K562 (cell line): ENCODE results near the gene ISG20. TPM values are rescaled to one million over a fixed set of nuclear protein-coding genes. Genes with fewer than 3 reads are reported as not detected.

ENCODE experiments used
- ATAC-seq: fragments of 200-7000 bp; cut with Tn5 transposase; 3 replicates; pipeline ENCODE4 v1.9.1; 2020; ENCODE audit warnings: moderate library complexity
- BruUV-seq: library from RNA; stranded (reverse); fragments of 400-500 nt; replicated peaks from 2 replicates; lab custom pipeline; 2021; lab: Mats Ljungman, UMichigan
- CTCF ChIA-PET: fragments of 300-600 bp; formaldehyde crosslinking; extraction: SDS; loops from one replicate; lab custom pipeline; 2021; ENCODE audit warnings: low intra/inter-chr PET ratio; lab: Yijun Ruan, JAX
- POLR2A ChIA-PET: fragments of 300-600, 350-650 bp; sonication (Branson Sonifier 250); formaldehyde crosslinking; extraction: SDS; loops from one replicate; lab custom pipeline; 2021; ENCODE audit warnings: antibody characterized with exemption, inconsistent platforms; lab: Yijun Ruan, JAX
- DNase-seq, 4 experiments: peaks; one replicate each; pipeline versions ENCODE4 v3.0.0 to v3.0.0-alpha.2; 2011 to 2018; ENCODE audit warnings: low spot score in 3 of 4, mixed read lengths in 3 of 4; ENCODE audit errors: extremely low read depth in 1 of 4
- FAIRE-seq: peaks from 2 replicates; lab custom pipeline; 2011; peaks lifted over from hg19 to GRCh38; lab: Jason Lieb, UNC
- H2AFZ ChIP-seq: 2 replicates; pipeline ENCODE4 v1.6.0; 2011; ENCODE audit warnings: low read depth, low read length, control low read depth, inconsistent platforms
- H3K27ac ChIP-seq: fragments of 200-600 bp; 3 replicates; pipeline ENCODE4 v1.8.0; 2011; ENCODE audit warnings: low read depth, mild to moderate bottlenecking, control low read depth, inconsistent platforms, low read length, moderate library complexity, mixed read lengths; ENCODE audit errors: extremely low read depth
- H3K27me3 ChIP-seq, 2 experiments: fragments of 300-600 bp in 1 of 2; 2 replicates in 1 of 2; 3 replicates in 1 of 2; pipeline versions ENCODE4 v1.6.0 to v1.8.0; 2011; ENCODE audit warnings: inconsistent platforms in 2 of 2, low read length in 2 of 2, mild to moderate bottlenecking in 1 of 2, mixed read lengths in 1 of 2, moderate library complexity in 1 of 2; ENCODE audit not compliant: control insufficient read depth in 2 of 2, insufficient read depth in 2 of 2
- H3K36me3 ChIP-seq: fragments of 300-600 bp; 3 replicates; pipeline ENCODE4 v1.8.0; 2011; ENCODE audit warnings: mild to moderate bottlenecking, low read length, inconsistent platforms; ENCODE audit not compliant: control insufficient read depth, insufficient read depth
- H3K4me1 ChIP-seq, 2 experiments: fragments of 200-600 bp in 1 of 2; replicated peaks in 1 of 2; 2 replicates in 1 of 2; 3 replicates in 1 of 2; pipeline versions ENCODE4 v1.5.1 to v1.8.0; 2011; ENCODE audit warnings: inconsistent platforms in 2 of 2, low read length in 2 of 2, mild to moderate bottlenecking in 1 of 2, mixed read lengths in 1 of 2, moderate library complexity in 1 of 2; ENCODE audit not compliant: control insufficient read depth in 2 of 2, insufficient read depth in 2 of 2
- H3K4me2 ChIP-seq: 2 replicates; pipeline ENCODE4 v1.6.1; 2011; ENCODE audit warnings: low read length, control low read depth, inconsistent platforms, mixed read lengths; ENCODE audit not compliant: insufficient read depth
- H3K4me3 ChIP-seq: fragments of 200-600 bp; sonication (generic), shearing (Covaris generic); 2 replicates; pipeline ENCODE4 v1.5.1; 2016; ENCODE audit warnings: control low read depth, inconsistent platforms
- H3K79me2 ChIP-seq: fragments of 200-600 bp; 3 replicates; pipeline ENCODE4 v1.8.0; 2011; ENCODE audit warnings: low read length, inconsistent platforms; ENCODE audit not compliant: control insufficient read depth, insufficient read depth
- H3K9ac ChIP-seq, 2 experiments: 2 replicates each; pipeline versions ENCODE4 v1.6.0 to v1.6.1; 2011; ENCODE audit warnings: low read depth in 2 of 2, low read length in 2 of 2, control low read depth in 1 of 2, inconsistent platforms in 1 of 2, mild to moderate bottlenecking in 1 of 2, mixed read lengths in 1 of 2; ENCODE audit not compliant: insufficient read depth in 1 of 2
- H3K9me1 ChIP-seq: one replicate; pipeline ENCODE4 v1.6.0; 2011; ENCODE audit warnings: inconsistent platforms, mild to moderate bottlenecking, low read length, moderate library complexity; ENCODE audit not compliant: control insufficient read depth, insufficient read depth
- H3K9me3 ChIP-seq: replicated peaks from 2 replicates; pipeline ENCODE4 v1.5.1; 2011; ENCODE audit warnings: low read depth, low read length, inconsistent platforms; ENCODE audit not compliant: control insufficient read depth, insufficient read depth
- H4K20me1 ChIP-seq: replicated peaks from 2 replicates; pipeline ENCODE4 v1.6.1; 2011; ENCODE audit warnings: low read length, inconsistent platforms, mixed read lengths; ENCODE audit not compliant: control insufficient read depth, insufficient read depth
- BCOR ChIP-seq: fragments of 450-650 bp; IDR thresholded peaks from 2 replicates; pipeline ENCODE4 v1.6.1; 2016
- CHD4 ChIP-seq: fragments of 200-600 bp; sonication (generic); IDR thresholded peaks from 3 replicates; pipeline ENCODE4 v1.6.1; 2012; ENCODE audit warnings: low read depth, mild to moderate bottlenecking, mixed read lengths, low read length, inconsistent platforms; ENCODE audit not compliant: insufficient read depth, insufficient replicate concordance, poor library complexity, severe bottlenecking
- ETV1 ChIP-seq: fragments of 450-650 bp; conservative IDR thresholded peaks from 2 replicates; pipeline ENCODE4 v1.6.1; 2016; ENCODE audit warnings: missing genetic modification characterization, control low read depth, low read depth, missing compliant biosample characterization
- HDAC3 ChIP-seq: fragments of 450-650 bp; IDR thresholded peaks from 2 replicates; pipeline ENCODE4 v1.6.1; 2018; ENCODE audit warnings: borderline replicate concordance, mild to moderate bottlenecking, moderate library complexity; ENCODE audit not compliant: partially characterized antibody
- IFI16 ChIP-seq: fragments of 250-450 bp; sonication (Bioruptor Pico); IDR thresholded peaks from 2 replicates; pipeline ENCODE4 v2.1.2; 2022; ENCODE audit warnings: mild to moderate bottlenecking, inconsistent platforms
- KDM1A ChIP-seq, 2 experiments: fragments of 450-650 bp; IDR thresholded peaks; 2 replicates each; pipeline ENCODE4 v1.6.1; 2016; ENCODE audit warnings: mild to moderate bottlenecking in 2 of 2
- KDM4B ChIP-seq, 2 experiments: fragments of 450-650 bp in 1 of 2; sonication (generic) in 1 of 2; IDR thresholded peaks; 2 replicates each; pipeline ENCODE4 v1.6.1; 2016 to 2017; ENCODE audit warnings: borderline replicate concordance in 2 of 2, antibody characterized with exemption in 1 of 2, low read depth in 1 of 2, mild to moderate bottlenecking in 1 of 2
- MEF2D ChIP-seq: conservative IDR thresholded peaks from 2 replicates; pipeline ENCODE4 v1.6.1; 2016; ENCODE audit warnings: low read depth, missing genetic modification characterization, missing compliant biosample characterization
- PTBP1 ChIP-seq: fragments of 200-400 bp; formaldehyde crosslinking; IDR thresholded peaks from 2 replicates; pipeline ENCODE4 v1.6.1; 2017; ENCODE audit warnings: low read depth, low read length
- PTTG1 ChIP-seq: fragments of 450-650 bp; IDR thresholded peaks from 2 replicates; pipeline ENCODE4 v1.6.1; 2016; ENCODE audit warnings: low read depth, mild to moderate bottlenecking, missing genetic modification characterization, missing compliant biosample characterization
- RBM25 ChIP-seq: fragments of 200-400 bp; formaldehyde crosslinking; IDR thresholded peaks from 2 replicates; pipeline ENCODE4 v1.6.1; 2018; ENCODE audit warnings: low read length, low read depth, moderate library complexity; ENCODE audit not compliant: severe bottlenecking
- SMARCA5 ChIP-seq: fragments of 450-650 bp; IDR thresholded peaks from 2 replicates; pipeline ENCODE4 v1.6.1; 2016
- ZFP36 ChIP-seq: fragments of 150-350 bp; IDR thresholded peaks from 2 replicates; pipeline ENCODE4 v1.6.1; 2018; ENCODE audit warnings: low read length, low read depth; ENCODE audit not compliant: partially characterized antibody
- ZNF764 ChIP-seq: fragments of 250-450 bp; sonication (Bioruptor Pico); IDR thresholded peaks from 2 replicates; pipeline ENCODE4 v1.4.0; 2020; ENCODE audit warnings: low read depth, mild to moderate bottlenecking, moderate library complexity
- WGBS: fragments of 100-300 bp; shearing (Covaris generic); methylation state at CpG from one replicate; pipeline ENCODE4 v1.1.6; 2016; ENCODE audit warnings: low coverage, mixed read lengths; ENCODE audit not compliant: insufficient coverage; ENCODE audit errors: missing lambda C conversion rate; 5-methylcytosine and 5-hydroxymethylcytosine counted together
- in situ Hi-C: fragments of 300-500 bp; cut with MboI; formaldehyde crosslinking; loops from 4 replicates; pipeline ENCODE4 v1.15.0; 2018; ENCODE audit warnings: inconsistent platforms, mixed read lengths
- intact Hi-C: fragments of 100-400 bp; cut with micrococcal nuclease; formaldehyde crosslinking; loops from 2 replicates; pipeline ENCODE4 v1.14.2; 2022
- polyA plus RNA-seq, 8 experiments: library from polyadenylated mRNA; depleted of rRNA in 4 of 8; stranded (reverse) in 5 of 8; unstranded in 3 of 8; fragments of >200 nt; fragmentation: Nextera tagmentation in 2 of 8; fragmentation: Illumina TruSeq in 1 of 8; extraction: Ambion mirVana in 2 of 8; extraction: Trizol in 1 of 8; gene quantifications; 2 replicates each; pipeline versions ENCODE4 v1.2.1 to v1.2.3, GENCODE V29; 2011 to 2014; ENCODE audit warnings: inconsistent platforms in 1 of 8, missing spikeins in 1 of 8
- total RNA-seq, 7 experiments: library from RNA; depleted of rRNA in 6 of 7; stranded (reverse); fragments of >200 nt in 6 of 7; fragmentation: Illumina TruSeq in 2 of 7; extraction: Trizol in 2 of 7; gene quantifications; 2 replicates each; pipeline versions ENCODE4 v1.2.1 to v1.2.3, GENCODE V29; 2011 to 2021; ENCODE audit warnings: low replicate concordance in 1 of 7

The ISG20 gene
- total and polyA plus RNA-seq, 9 of the 15 experiments (the other 6 are each of a cell fraction or from before 2014, with no cell fraction given), result 0.06 to 2.1 (median 1.00) TPM

DNA sequence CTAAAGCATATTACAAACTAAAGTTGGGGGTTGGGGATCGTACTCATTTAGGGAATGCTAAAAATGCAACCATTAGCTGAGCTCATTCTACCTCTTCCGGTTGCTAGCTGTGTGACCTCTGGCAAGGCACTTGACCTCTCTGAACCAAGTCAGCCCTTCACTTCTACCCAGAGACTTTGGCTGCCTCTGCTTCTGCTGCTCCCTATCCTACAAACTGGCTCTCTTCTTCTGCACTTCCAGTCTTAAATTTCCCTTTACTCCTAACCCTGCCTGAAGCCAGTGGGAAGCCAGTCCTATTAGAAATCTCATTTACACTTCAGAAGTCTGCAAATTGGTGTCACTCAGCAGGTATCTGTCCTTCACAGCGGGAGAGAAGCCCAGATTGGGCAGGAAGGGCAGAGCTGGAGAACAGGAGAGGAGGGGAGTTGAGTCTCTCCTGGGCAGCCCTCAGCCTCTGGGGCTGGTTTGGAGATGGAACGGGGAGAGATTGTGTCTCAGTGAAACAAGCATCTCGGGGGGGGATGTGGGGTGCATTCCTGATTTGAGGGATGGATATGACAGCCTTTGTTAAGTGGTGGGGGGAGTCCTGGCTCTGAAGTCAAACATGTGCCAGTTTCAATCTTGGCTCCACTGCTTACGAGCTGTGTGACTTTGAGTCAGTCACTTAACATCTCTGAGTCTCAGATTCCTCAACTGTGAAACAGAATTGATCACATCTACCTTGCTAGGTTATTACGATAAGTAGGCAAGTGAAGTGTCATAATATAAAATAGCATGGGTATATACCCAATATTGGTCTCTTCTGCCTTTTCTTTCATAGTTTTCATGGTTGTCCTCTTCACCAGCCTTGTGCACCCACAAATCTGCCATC is 25.5 kb upstream of the ISG20 start:
- CTCF ChIA-PET, result interaction anchor here (2.6 kb wide), 1 partner anchor 136 kb away, joined by 34 read pairs; no protein-coding TSS in a partner anchor
- no peaks in the 10 kb centered on the region for H3K36me3 ChIP-seq
- ATAC-seq, result no peak
- no peaks in the 10 kb centered on the region for H4K20me1 ChIP-seq
- no peak for DNase-seq
- no peak overlapping the region for H3K4me3 ChIP-seq
- H3K27ac ChIP-seq, result no peak overlapping the region
- H3K4me2 ChIP-seq, result no peak overlapping the region
- in situ Hi-C loops (no loop called here), intact Hi-C loops (no loop called here)
- POLR2A ChIA-PET, result interaction anchor here (0.7 kb wide), 1 partner anchor 138 kb away, joined by 3 read pairs; no protein-coding TSS in a partner anchor
- H3K79me2 ChIP-seq, result no peaks in the 10 kb centered on the region
- no TSS peak for BruUV-seq
- peak; percentile 32 for FAIRE-seq
- H3K9me1 ChIP-seq, result no peaks in the 10 kb centered on the region
- WGBS, result 17% methylated on average over 7 of the region's 7 CpGs
- TF ChIP-seq ZNF764, result no peak
- TF ChIP-seq CHD4, result no peak
- TF ChIP-seq PTBP1, result no peak
- peak; percentile 88 for TF ChIP-seq ZFP36
- no peak for TF ChIP-seq IFI16 (CRISPR knock-in tag)
- TF ChIP-seq HDAC3, result no peak
- peak; percentile 96 for TF ChIP-seq RBM25
- TF ChIP-seq MEF2D, result no peak
- no peak for TF ChIP-seq KDM4B (IDR thresholded peaks at IDR 0.05; ENCODE audit: borderline replicate concordance in 2 of 2, low read depth in 1 of 2)
- TF ChIP-seq BCOR, result peak; percentile 90
- TF ChIP-seq KDM1A (IDR thresholded peaks at IDR 0.05), result peak; percentile 59 to 64
- peak; percentile 60 for TF ChIP-seq ETV1 (tag)
- no peak for TF ChIP-seq PTTG1 (tag)
- peak; percentile 31; the same call in 1 of the 2 replicates for TF ChIP-seq SMARCA5
- no peaks in the 10 kb centered on the region for H3K9me3 ChIP-seq
- peaks cover 0 to 9% of the 10 kb centered on the region in 2 experiments; a peak in 2 of 5 replicates for H3K4me1 ChIP-seq
- peaks cover 0 to 11% of the 10 kb centered on the region in 2 experiments; a peak in 1 of 5 replicates for H3K27me3 ChIP-seq
- no peak overlapping the region for H2AFZ ChIP-seq
- H3K9ac ChIP-seq, result no peak overlapping the region
